ENCODE measurements around the gene MYO1E.

Gene MYO1E

DNA sequence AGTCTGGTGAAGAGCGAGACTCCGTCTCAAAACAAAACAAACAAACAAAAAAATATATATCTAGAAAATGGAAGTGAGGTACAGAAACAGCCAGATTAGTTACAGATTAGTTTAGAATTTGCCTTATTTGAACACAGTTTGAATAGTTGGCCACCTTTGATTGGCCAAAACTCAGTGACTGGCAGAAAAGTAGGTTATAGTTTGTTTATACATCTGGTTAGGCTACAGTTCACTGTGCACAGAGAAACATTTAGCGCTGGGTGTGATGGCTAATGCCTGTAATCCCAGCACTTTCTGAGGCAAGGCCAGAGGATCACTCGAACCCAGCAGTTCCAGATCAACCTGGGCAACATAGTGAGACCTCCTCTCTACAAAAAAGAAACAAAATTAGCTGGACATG, 114.4 kb downstream of the MYO1E start:
- no peak for DNase-seq

DNA sequence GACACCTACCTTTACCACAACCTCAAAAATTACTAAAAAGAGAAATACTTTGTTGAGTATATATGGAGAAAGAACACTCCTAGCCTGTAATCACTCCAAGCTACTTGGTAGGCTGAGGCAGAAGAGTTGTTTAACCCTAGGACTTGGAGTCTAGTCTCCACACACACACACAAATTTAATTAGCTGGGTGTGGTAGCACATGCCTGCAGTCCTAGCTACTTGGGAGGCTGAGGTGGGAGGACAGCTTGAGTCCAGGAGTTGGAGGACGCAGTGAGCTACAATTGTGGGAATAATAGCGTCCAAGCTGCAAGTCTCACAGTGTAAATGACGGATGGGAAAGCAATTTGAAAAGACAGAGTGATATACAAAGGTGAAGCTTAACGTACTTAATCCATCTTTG, 115.5 kb downstream of the MYO1E start:
- DNase-seq = no peak

DNA sequence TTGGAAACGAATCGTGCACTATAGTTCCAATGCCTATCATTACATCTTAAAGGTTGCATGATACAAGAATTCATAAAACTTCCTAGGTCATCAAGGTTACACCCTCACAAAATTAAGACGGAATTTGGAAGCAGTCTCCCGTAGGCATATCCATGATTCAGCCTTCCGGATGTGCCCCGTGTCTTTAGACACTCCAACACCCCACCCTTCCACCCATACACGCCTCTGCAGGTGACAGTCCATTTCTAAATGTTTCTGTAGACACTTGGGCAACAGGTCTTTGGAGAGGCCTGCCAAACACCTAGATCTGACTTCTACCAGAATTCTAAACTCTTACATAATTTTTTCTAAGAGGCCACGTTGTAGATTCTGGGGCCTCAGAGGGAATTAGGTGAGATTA, 116.2 kb downstream of the MYO1E start:
- no peak for DNase-seq

DNA sequence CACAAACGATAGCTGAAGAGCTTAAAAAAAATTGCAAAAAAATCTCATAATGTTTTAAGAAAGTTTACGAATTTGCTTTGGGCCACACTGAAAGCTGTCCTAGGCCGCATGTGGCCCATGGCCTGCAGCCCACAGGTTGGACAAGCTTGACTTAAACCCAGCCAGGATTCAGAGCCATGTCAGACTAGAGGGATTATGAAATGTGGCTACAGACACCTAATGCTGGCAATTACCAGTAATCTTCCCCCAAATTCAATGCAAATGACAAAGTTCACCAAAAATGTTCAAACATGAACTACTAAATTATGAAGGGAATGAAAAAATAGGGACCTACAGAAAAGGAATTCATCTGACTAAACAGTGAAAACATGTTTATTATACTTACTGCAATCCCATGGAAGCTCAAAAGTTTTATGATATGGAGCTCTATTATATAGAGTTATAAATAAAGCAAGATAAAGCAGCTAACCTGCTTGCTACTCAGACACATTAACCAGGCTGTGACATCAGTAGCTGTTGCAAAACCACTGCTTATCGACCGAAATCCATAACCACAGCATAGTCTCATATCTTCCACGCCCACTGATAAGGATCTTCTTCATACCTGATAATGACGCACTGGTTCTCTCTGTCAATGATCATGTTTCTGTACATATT, 116.9 kb downstream of the MYO1E start:
- DNase-seq = peak in 3 of 5 experiments; percentile 9 to 97 (median 22)

DNA sequence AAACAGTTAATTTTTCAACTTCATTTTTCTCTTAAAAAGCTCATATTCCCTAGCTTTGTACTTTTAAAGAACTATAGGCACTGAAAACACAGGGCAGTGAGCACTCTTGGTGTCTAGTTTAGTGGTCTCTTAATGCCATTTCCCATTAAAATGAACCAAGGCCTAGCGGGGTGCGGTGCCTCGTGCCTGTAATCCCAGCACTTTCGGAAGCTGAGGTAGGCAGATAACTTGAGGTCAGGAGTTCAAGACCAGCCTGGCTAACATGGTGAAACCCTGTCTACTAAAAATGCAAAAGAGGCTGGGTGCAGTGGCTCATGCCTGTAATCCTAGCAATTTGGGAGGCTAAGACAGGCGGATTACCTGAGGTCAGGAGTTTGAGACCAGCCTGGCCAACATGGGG, 120.5 kb downstream of the MYO1E start:
- no peak for DNase-seq

DNA sequence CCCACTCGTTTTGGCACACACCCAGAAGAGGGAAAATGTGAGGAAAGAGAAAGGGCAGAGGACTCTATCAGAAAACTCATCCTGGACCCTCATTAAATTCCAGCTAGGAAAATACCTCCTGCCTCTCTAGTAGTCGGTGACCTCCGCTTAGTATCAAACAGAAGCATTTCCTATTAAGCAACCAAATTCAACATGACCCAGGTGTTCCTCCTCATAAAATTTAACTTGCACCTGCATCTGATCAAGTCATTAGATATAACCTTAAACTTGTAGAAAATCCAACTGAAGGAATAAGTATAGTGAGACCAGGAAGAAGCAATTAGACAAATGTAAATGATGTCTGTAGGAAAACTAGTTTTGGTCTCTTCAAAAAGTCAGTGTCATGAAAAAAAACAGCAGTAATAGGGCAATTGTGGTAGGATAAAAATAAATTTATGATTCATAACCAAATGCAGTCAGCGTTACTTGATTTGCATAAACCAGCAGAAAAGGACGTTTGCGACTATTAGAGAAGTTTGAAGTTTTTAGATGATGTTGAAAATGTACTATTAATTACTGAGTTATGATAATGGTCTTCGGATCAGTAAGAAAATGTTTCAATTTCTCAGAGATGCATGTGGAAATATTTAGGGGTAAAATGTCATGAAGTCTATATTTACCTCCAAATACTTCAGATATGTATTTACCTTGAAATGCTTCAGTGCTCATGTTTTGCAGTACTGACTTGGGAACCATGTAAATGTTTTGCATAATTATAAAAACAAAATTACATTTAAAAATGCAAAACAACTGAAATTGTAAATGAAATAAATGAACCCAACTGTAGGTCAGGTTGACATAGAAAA, 121.4 kb downstream of the MYO1E start:
- no peak for DNase-seq

DNA sequence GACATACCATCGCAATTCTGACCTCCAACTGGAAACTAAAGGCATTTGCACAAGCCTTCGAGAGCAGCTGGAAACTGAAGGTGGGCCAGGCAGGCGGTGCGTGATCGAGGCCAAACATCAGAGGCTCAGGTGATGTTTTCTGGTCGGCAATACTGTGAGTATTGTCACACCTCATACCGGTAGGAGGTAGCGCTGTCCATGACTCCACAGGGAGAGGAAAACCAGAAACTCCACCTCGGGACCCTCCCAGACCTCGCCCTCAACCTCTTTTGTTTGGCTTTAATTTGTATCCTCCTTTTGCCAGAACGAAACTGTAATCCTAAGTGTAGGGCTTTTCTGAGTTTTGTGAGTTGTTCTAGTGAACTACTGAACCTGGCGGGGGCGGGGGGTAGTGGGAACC, 122.4 kb downstream of the MYO1E start:
- DNase-seq = no peak

DNA sequence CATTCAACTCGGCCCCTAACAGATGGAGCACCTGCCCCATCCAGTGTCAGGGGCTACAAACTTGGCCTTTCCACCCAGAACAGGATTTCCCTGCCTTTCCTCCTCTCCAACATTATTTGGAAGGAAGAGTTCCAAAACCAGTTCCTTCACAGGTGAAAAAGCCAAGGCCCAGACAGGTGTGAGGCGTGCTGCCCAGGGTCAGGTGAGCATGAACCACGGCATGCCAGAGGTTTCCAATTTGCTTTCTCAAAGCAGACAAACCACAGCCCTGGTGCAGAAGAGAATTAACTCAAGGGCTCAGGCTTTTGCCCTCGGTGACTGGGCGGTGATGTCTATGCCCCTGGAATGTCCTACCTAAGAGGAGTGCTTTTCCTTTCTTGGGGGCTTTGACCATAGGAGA, 122.9 kb downstream of the MYO1E start:
- DNase-seq = no peak

DNA sequence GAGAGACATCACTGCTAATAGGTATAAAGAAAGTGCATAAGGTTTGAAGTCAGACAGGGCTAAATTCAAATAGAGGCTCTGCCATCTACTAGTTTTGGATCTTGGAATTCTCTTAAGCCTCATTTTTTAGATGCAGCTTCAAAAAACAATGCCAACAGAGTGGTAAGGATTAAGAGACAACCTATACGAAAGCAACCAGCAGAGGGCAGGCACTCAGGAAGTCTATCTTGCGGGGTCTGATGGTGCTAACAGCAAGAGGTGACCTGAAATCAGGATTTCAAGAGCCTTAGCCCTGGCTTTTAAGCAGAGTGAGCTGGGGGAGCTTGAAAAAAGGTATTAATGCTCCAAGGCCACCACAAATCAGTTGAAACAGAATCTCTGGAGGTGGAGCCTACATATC, 125.3 kb downstream of the MYO1E start:
- peak in 4 of 5 experiments; percentile 12 to 80 (median 14) for DNase-seq

DNA sequence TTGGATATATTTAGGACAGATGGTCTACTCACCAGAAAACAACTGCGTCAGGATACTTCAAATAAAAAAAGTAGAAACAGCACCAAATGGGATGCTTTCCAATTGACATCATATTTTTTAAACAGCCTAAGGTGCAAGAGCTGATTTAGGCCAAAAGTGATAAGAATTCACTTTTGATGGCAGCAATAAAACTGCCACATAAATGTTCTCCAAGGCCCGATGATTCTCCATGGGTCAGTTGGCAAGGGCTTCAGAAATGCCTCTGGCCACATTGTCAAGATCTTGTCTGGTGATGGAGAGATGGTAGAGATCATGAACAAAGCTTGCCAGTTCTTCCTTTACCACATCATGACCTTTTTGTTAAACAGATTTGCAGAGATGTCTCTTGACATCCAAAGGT, 127.1 kb downstream of the MYO1E start:
- no peak for DNase-seq

DNA sequence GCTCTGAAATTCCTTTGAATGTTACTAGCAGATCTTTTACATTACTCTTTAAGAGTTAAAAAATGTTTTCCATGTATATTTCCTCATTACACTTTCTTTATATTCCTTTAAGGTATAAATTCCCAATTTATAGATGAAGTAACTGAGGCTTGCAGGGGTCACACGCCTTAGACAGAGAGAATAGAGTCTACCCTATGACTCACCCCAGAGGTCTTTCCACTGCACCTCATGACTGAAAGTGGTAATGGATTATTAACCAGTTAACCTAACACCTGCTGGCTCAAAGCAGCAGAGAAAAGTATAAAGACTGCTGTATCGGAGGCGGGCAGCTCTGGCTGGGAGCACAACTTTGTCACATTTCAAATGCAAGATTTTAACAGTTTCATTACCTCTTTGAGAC, 128.3 kb downstream of the MYO1E start:
- DNase-seq = no peak

DNA sequence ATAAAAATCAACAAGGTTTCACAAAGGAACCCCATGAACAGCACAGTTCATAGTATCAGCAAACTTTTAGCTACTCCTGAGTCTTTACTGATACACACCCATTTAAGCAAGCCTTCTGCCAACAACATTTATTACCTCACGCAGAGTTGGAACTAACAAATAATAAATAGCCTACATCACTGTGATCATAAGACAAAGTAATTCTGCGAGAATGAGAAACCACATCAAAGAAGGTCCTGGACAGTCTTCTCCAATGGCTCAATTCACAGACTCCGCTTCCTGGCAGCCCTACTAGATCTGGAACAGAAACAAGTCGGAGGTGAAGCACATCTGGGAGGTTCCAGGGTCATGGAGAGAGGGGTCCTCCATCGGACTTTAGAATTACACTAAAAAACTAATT, 129.0 kb downstream of the MYO1E start:
- no peak for DNase-seq

DNA sequence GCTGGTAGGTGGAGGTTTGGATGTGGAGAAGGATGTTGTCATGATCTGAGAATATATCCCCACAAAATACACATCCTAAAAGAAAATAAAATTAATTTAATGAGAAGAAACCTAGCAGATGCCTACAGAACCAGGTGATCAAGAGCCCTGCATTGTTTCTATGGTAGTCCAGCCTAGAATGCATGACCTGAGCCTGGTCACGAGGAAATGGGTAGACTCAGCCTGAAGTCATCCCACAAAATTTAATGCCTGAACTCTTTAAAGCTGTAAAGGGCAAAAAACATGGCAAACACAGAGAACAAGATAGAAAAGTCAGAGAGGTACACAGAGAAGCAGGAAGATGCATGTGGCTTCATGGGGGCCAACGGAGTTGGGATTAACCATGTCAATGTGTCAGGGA, 130.0 kb downstream of the MYO1E start:
- no peak for DNase-seq

DNA sequence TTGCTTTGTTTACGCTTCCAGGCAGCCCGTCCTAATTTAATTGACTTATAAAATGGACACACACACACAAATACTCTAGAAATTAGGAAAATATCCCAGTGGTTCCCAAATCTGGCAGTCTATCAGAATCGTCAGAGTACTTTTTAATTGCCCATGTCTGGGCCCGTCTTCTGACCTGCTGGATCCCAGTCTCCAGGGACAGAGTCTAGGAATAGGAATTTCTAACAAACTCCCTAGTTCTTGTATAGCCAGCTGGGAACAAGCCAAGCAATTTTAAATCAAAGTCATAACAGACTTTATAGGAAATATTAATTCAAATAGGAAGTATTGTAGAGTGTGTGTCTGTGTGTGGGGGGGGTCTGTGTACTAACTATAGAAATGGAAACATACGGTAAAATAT, 132.6 kb downstream of the MYO1E start:
- no peak for DNase-seq

DNA sequence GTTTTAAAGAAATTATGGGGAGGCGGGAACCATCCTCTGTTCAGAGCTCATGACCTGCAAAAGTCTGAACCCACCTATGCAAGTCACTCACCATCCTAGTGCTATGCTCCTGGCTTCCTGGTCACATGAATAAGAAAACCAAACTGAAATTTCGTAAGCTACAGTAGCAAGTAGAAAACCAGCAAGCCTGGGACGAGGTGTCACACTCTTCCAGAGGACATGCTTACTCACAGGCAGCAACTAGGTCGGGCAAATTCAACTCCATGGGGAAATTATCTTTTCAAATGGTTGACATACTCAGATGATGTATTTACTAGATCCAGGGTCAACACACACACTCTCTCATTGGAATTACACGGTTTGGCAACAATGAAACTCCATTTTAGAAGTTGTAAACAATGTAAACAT, 134.7 kb downstream of the MYO1E start:
- no peak for DNase-seq

DNA sequence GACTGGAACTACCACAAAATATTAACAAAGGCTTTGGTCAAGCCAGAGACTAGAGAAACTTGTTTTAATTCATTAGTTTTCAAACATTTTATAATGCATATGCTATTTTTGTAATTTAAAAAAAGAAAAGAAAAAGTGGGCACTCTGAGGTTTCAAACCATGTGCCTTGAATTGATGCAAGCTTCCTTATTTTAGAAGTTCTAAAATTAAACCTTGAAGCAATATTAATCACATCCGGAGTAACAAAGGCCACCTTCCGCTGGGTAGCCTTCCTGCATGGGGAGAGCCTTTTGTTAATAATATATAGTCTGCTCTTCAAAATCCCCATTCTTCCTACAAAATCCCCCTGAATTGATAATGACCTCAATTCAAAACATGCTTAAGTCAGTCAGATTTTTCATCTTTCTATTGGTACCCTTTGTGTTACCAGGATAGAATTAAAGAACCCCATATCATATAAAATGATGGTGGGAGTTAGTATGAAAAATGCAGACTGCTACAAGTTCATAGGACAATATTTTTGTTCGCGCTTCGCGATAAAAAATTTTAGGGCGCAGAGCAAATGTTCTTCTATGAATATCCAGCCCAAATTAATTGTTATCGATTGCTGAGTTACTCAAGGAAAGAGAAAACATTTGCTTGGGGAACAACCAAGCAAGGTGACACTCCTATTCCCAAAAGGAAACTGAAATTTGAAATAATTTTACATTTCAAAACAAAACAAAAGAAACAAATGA, 135.4 kb downstream of the MYO1E start:
- DNase-seq = no peak

DNA sequence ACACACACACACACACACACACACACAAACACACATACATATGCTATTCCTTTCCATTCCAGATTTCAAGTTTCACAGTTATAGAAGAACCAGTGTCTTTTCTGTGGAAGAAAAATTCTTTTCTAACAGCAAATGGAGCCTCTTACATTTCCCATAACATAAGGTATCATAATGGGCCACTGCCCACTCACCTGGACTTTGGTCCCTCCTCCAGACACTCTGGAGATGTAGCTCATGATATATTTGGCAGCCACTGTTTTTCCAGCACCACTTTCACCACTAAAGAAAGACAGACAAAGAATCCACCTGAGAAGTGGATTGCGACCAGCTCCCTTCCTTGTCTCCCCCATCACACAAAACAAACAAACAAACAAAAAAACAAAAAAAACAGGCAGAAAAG, 136.3 kb downstream of the MYO1E start:
- no peak for DNase-seq

DNA sequence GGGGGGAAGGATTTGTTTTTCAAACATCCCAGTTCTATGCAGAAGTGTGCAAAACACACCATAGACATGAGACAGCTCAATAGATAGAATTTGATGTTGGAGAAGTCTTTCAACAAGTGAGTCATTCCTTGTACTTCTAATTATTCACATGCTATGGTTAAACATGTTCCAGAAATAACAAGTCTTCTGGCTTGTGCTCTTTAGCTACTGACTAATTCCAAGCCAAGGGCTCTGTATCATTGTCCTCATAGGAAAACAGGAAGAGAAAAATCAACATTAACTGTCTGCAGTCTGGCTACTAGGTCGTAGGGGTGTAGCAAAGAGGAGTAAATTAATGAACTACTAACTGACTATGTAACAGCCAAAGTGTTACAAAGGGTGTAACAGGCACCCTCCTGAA, 140.2 kb downstream of the MYO1E start:
- no peak for DNase-seq

DNA sequence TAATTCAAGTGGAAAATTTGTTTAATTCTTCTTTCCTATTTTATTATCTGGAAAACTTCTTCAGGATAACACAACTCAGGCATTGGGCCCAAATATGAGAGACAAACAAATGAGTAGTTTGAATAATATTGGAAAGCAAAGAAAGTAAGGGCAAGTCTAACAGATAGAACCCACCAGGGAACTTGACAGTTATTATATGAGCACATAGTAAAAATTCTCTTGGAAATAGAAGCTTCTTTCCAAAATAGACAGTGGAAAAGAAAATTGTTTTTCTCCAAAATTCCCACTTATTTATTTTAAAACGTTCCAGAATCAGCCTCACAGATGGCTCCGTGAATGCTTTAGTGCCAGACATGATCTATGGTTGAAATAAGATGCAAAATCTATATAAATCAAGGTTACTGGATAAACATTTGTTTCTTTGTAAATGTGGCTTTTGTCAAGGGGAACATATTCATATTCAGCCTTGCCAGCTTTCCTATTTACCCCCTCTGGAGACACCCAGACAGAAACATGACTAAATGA, 142.1 kb downstream of the MYO1E start:
- no peak for DNase-seq

DNA sequence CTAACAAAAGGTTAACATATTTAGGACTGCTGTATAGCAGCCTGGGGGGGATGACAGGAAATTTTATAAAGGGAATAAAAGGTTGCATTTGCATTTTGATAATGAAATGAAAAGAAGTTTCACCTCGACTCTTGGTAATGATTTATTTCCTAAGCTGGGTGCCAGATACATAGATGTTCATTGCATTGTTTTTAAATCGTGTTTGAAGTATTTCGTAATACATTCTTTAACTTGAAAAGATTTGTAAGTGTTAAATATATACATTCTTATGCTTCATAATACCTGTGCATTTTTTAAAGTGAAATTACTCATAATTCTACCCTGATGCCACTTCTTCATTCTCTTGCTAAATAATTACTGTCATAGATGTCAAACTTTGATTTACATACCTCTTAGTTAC, 143.2 kb downstream of the MYO1E start:
- DNase-seq = no peak

DNA sequence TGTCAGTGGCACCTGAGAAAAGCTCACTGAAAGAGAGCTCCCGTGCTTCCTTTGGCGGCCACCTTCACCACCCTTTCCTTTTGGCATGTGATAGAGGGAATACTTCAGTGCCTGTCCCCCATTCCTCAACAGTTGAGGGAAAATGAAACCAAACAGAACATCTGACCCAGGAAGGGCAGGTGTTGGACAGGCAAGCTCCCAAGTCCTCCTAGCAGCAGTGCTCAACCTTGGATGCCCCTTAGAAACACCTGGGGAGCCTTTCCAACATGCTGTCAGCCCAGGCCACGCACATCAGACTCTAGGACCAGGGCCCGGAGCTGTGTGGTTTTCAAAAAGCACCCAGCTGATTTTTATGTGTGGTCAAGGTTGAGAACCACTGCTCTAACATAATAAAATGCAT, 143.7 kb downstream of the MYO1E start:
- DNase-seq = no peak

DNA sequence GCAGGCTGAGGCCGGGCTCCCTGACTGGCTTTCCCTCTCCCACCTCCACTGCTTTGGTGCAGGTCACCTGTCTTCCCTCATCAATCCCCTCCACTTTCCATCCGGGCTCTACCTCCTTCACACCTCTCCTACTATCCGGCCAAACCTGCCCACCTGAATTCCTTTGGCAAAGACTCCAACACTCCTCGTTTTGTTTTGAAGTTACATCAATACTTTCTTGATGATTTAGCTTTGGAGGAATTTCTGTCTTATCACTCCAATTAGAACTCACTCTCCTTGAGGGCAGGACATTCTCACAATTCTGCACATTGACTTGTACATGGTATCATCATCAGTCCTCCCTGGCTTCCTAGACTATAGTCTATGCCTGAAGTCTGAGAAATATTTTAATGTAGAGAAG, 145.7 kb downstream of the MYO1E start:
- DNase-seq = no peak

DNA sequence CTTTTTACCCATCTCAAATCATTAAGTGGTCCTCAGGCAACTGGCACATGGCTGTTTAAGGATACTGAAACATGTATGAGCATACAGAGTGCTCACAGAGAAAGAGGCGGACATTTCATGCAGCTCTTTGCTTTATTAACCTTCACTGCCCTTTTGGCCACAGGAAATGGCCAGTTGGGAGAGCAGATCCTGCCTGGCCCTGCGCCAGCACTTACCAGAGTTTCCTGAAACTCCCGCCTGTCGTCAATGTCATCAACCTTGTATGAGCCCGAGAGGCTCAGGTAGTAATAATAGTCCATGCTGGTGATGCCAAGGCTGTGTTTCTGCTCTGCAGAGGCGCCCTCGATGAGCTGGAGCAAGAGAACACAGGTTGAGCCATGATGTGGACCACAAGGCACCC, 148.2 kb downstream of the MYO1E start:
- no peak for DNase-seq

DNA sequence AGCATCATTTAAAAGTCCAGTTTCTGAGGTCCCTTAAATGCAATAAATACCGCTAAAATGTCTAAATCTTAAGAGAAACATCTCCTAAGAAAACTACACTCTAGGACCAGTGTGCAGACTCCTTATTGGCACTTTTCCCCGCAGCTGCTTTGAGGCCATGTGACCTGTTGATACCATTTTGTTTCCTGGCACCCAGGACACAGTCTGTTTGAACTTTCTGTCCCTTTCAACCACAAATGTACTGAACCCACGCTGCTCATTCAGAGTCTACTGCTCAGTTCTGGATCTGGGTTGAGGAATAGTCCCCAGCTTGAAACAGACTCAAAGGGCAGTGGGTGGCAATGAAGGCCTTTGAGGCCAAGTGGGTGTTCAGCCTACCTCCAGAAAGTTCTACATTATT, 148.9 kb downstream of the MYO1E start:
- no peak for DNase-seq

Measured in T-helper 2 cell (primary cell).